ENCODE results near the gene PARVB. TPM values are rescaled to one million over a fixed set of nuclear protein-coding genes. Genes with fewer than 3 reads are reported as not detected.
"Not testable (repeated sequence)": the region's sequence is repeated elsewhere in the genome, so short reads cannot be mapped to it uniquely, and the experiment has no call there.

The PARVB gene
- total RNA-seq, 1 experiment from 2014 or later: 72.8 TPM

- DNase-seq (ENCODE audit: low read depth): no peak
Measured at GRCh38 chr22:44108806-44109385, 84.8 kb downstream of the PARVB start.

- DNase-seq (ENCODE audit: low read depth): no peak
Measured at GRCh38 chr22:44109416-44109815, 85.3 kb downstream of the PARVB start.

- not testable (repeated sequence) for DNase-seq (ENCODE audit: low read depth)
Measured at GRCh38 chr22:44110656-44111055, 86.6 kb downstream of the PARVB start.

GRCh38 chr22:44111562-44112155, 87.6 kb downstream of the PARVB start:
- DNase-seq (ENCODE audit: low read depth): no peak

- DNase-seq (ENCODE audit: low read depth): no peak
Measured at GRCh38 chr22:44112191-44112590, 88.1 kb downstream of the PARVB start.

- no peak for DNase-seq (ENCODE audit: low read depth)
Measured at GRCh38 chr22:44116331-44116730, 92.2 kb downstream of the PARVB start.

- no peak for DNase-seq (ENCODE audit: low read depth)
Measured at GRCh38 chr22:44116755-44117684, 92.9 kb downstream of the PARVB start.

GRCh38 chr22:44117746-44118145, 93.6 kb downstream of the PARVB start:
- no peak for DNase-seq (ENCODE audit: low read depth)

GRCh38 chr22:44118645-44119315, 94.7 kb downstream of the PARVB start:
- DNase-seq (ENCODE audit: low read depth): no peak

GRCh38 chr22:44119669-44120313, 95.7 kb downstream of the PARVB start:
- no peak for DNase-seq (ENCODE audit: low read depth)

GRCh38 chr22:44120314-44120704, 96.2 kb downstream of the PARVB start:
- no peak for DNase-seq (ENCODE audit: low read depth)

- no peak for DNase-seq (ENCODE audit: low read depth)
Measured at GRCh38 chr22:44125421-44125820, 101.3 kb downstream of the PARVB start.

- no peak for DNase-seq (ENCODE audit: low read depth)
Measured at GRCh38 chr22:44126807-44127206, 102.7 kb downstream of the PARVB start.

- DNase-seq (ENCODE audit: low read depth): peak; percentile 28
Measured at GRCh38 chr22:44127356-44127755, 103.3 kb downstream of the PARVB start.

GRCh38 chr22:44128958-44129618, 105.0 kb downstream of the PARVB start:
- DNase-seq (ENCODE audit: low read depth): no peak

- peak; percentile 70 for DNase-seq (ENCODE audit: low read depth)
Measured at GRCh38 chr22:44129619-44129976, 105.5 kb downstream of the PARVB start.

- no peak for DNase-seq (ENCODE audit: low read depth)
Measured at GRCh38 chr22:44130076-44130711, 106.1 kb downstream of the PARVB start.

GRCh38 chr22:44131412-44131811, 107.3 kb downstream of the PARVB start:
- DNase-seq (ENCODE audit: low read depth): no peak

GRCh38 chr22:44131989-44132685, 108.0 kb downstream of the PARVB start:
- no peak for DNase-seq (ENCODE audit: low read depth)

GRCh38 chr22:44132724-44133123, 108.6 kb downstream of the PARVB start:
- no peak for DNase-seq (ENCODE audit: low read depth)

All from RPMI7951 (cell line).